Subcutaneous adipose tissue (tissue), 4 donors: ENCODE data around the gene STRN. TPM values are rescaled to one million over a fixed set of nuclear protein-coding genes. Genes with fewer than 3 reads are reported as not detected.

Source experiments
- CTCF ChIP-seq: fragments of 450-650 bp; IDR thresholded peaks from one replicate; pipeline ENCODE4 v1.5.1; 2016; ENCODE audit warnings: low read depth, mild to moderate bottlenecking, control low read depth, antibody characterized with exemption, moderate library complexity
- total RNA-seq, 4 donors: library from RNA; depleted of rRNA; stranded (reverse); fragments of >200 nt; gene quantifications; one replicate each; pipeline ENCODE4 v1.1.0, GENCODE V29; 2016

Gene STRN
- total RNA-seq, 4 donors from 2014 or later: 21.3 to 34.9 (median 27.9) TPM

GRCh38 chr2:36921984-36922383 is 44.4 kb downstream of the STRN start:
- no peak for TF ChIP-seq CTCF

GRCh38 chr2:36919041-36919837 is 47.1 kb downstream of the STRN start:
- TF ChIP-seq CTCF: no peak

- no peak for TF ChIP-seq CTCF
Measured at GRCh38 chr2:36918307-36918706, 48.0 kb downstream of the STRN start.

- no peak for TF ChIP-seq CTCF
Measured at GRCh38 chr2:36915627-36916026, 50.7 kb downstream of the STRN start.

GRCh38 chr2:36912695-36913094 is 53.6 kb downstream of the STRN start:
- no peak for TF ChIP-seq CTCF

GRCh38 chr2:36911012-36911411 is 55.3 kb downstream of the STRN start:
- TF ChIP-seq CTCF: no peak

- TF ChIP-seq CTCF: no peak
Measured at GRCh38 chr2:36906277-36906676, 60.1 kb downstream of the STRN start.
